ENCODE results near the gene ATF2.

The ATF2 gene

GRCh38 chr2:175164235-175164634, 3.8 kb downstream of the ATF2 start:
- Histone ChIP-seq H3K36me3 (ENCODE audit: insufficient read depth, insufficient read length, low read length) (peaks cover 14% of the 10 kb centered on the region), H3K4me1 (ENCODE audit: insufficient read depth, insufficient read length) (no peaks in the 10 kb centered on the region), H3K27me3 (ENCODE audit: insufficient read depth, insufficient read length) (no peaks in the 10 kb centered on the region), H3K4me3 (ENCODE audit: insufficient read length, low read depth) (no peak overlapping the region), H3K9ac (ENCODE audit: insufficient read length, low read depth) (no peak overlapping the region), H3K9me3 (ENCODE audit: insufficient read depth, low read length) (no peaks in the 10 kb centered on the region)
- no peak for TF ChIP-seq YY1 (IDR thresholded peaks at IDR 0.05; ENCODE audit: insufficient read depth, insufficient read length)
- no peak for TF ChIP-seq ZNF274 (IDR thresholded peaks at IDR 0.05; ENCODE audit: low read depth, low read length)
- no peak for TF ChIP-seq SUZ12 (IDR thresholded peaks at IDR 0.05; ENCODE audit: extremely low read depth, insufficient read depth, insufficient read length)
- DNase-seq (ENCODE audit: low read depth, low spot score), result no peak

GRCh38 chr2:175158894-175159293, 9.1 kb downstream of the ATF2 start:
- no peaks in the 10 kb centered on the region for H3K9me3 ChIP-seq (ENCODE audit: insufficient read depth, low read length)
- no peak overlapping the region for H3K4me3 ChIP-seq (ENCODE audit: insufficient read length, low read depth)
- TF ChIP-seq ZNF274 (IDR thresholded peaks at IDR 0.05; ENCODE audit: low read depth, low read length), result no peak
- no peak for TF ChIP-seq SUZ12 (IDR thresholded peaks at IDR 0.05; ENCODE audit: extremely low read depth, insufficient read depth, insufficient read length)
- TF ChIP-seq YY1 (IDR thresholded peaks at IDR 0.05; ENCODE audit: insufficient read depth, insufficient read length), result no peak
- DNase-seq (ENCODE audit: low read depth, low spot score), result no peak
- peaks cover 15% of the 10 kb centered on the region for H3K36me3 ChIP-seq (ENCODE audit: insufficient read depth, insufficient read length, low read length)
- no peaks in the 10 kb centered on the region for H3K4me1 ChIP-seq (ENCODE audit: insufficient read depth, insufficient read length)
- no peak overlapping the region for H3K9ac ChIP-seq (ENCODE audit: insufficient read length, low read depth)
- no peaks in the 10 kb centered on the region for H3K27me3 ChIP-seq (ENCODE audit: insufficient read depth, insufficient read length)

GRCh38 chr2:175156534-175156933, 11.5 kb downstream of the ATF2 start:
- no peaks in the 10 kb centered on the region for H3K27me3 ChIP-seq (ENCODE audit: insufficient read depth, insufficient read length)
- no peak for TF ChIP-seq YY1 (IDR thresholded peaks at IDR 0.05; ENCODE audit: insufficient read depth, insufficient read length)
- H3K9ac ChIP-seq (ENCODE audit: insufficient read length, low read depth), result no peak overlapping the region
- no peaks in the 10 kb centered on the region for H3K9me3 ChIP-seq (ENCODE audit: insufficient read depth, low read length)
- H3K4me3 ChIP-seq (ENCODE audit: insufficient read length, low read depth), result no peak overlapping the region
- peaks cover 15% of the 10 kb centered on the region for H3K36me3 ChIP-seq (ENCODE audit: insufficient read depth, insufficient read length, low read length)
- no peaks in the 10 kb centered on the region for H3K4me1 ChIP-seq (ENCODE audit: insufficient read depth, insufficient read length)
- DNase-seq (ENCODE audit: low read depth, low spot score), result no peak

GRCh38 chr2:175154661-175155082, 13.3 kb downstream of the ATF2 start:
- Histone ChIP-seq H3K27me3 (ENCODE audit: insufficient read depth, insufficient read length) (no peaks in the 10 kb centered on the region), H3K9ac (ENCODE audit: insufficient read length, low read depth) (no peak overlapping the region), H3K4me3 (ENCODE audit: insufficient read length, low read depth) (no peak overlapping the region), H3K9me3 (ENCODE audit: insufficient read depth, low read length) (no peaks in the 10 kb centered on the region), H3K4me1 (ENCODE audit: insufficient read depth, insufficient read length) (no peaks in the 10 kb centered on the region), H3K36me3 (ENCODE audit: insufficient read depth, insufficient read length, low read length) (peaks cover 28% of the 10 kb centered on the region)
- DNase-seq (ENCODE audit: low read depth, low spot score), result no peak
- no peak for TF ChIP-seq YY1 (IDR thresholded peaks at IDR 0.05; ENCODE audit: insufficient read depth, insufficient read length)
- TF ChIP-seq ZNF274 (IDR thresholded peaks at IDR 0.05; ENCODE audit: low read depth, low read length), result no peak
- no peak for TF ChIP-seq SUZ12 (IDR thresholded peaks at IDR 0.05; ENCODE audit: extremely low read depth, insufficient read depth, insufficient read length)

GRCh38 chr2:175152242-175152641, 15.8 kb downstream of the ATF2 start:
- Histone ChIP-seq H3K9me3 (ENCODE audit: insufficient read depth, low read length) (no peaks in the 10 kb centered on the region), H3K4me1 (ENCODE audit: insufficient read depth, insufficient read length) (no peaks in the 10 kb centered on the region), H3K4me3 (ENCODE audit: insufficient read length, low read depth) (no peak overlapping the region), H3K9ac (ENCODE audit: insufficient read length, low read depth) (no peak overlapping the region), H3K36me3 (ENCODE audit: insufficient read depth, insufficient read length, low read length) (peaks cover 41% of the 10 kb centered on the region), H3K27me3 (ENCODE audit: insufficient read depth, insufficient read length) (no peaks in the 10 kb centered on the region)
- no peak for DNase-seq (ENCODE audit: low read depth, low spot score)
- no peak for TF ChIP-seq YY1 (IDR thresholded peaks at IDR 0.05; ENCODE audit: insufficient read depth, insufficient read length)
- no peak for TF ChIP-seq ZNF274 (IDR thresholded peaks at IDR 0.05; ENCODE audit: low read depth, low read length)
- TF ChIP-seq SUZ12 (IDR thresholded peaks at IDR 0.05; ENCODE audit: extremely low read depth, insufficient read depth, insufficient read length), result no peak

- Histone ChIP-seq H3K9ac (ENCODE audit: insufficient read length, low read depth) (no peak overlapping the region), H3K27me3 (ENCODE audit: insufficient read depth, insufficient read length) (no peaks in the 10 kb centered on the region), H3K9me3 (ENCODE audit: insufficient read depth, low read length) (no peaks in the 10 kb centered on the region), H3K4me1 (ENCODE audit: insufficient read depth, insufficient read length) (no peaks in the 10 kb centered on the region), H3K36me3 (ENCODE audit: insufficient read depth, insufficient read length, low read length) (peaks cover 43% of the 10 kb centered on the region), H3K4me3 (ENCODE audit: insufficient read length, low read depth) (no peak overlapping the region)
- DNase-seq (ENCODE audit: low read depth, low spot score), result no peak
- no peak for TF ChIP-seq SUZ12 (IDR thresholded peaks at IDR 0.05; ENCODE audit: extremely low read depth, insufficient read depth, insufficient read length)
- no peak for TF ChIP-seq ZNF274 (IDR thresholded peaks at IDR 0.05; ENCODE audit: low read depth, low read length)
- TF ChIP-seq YY1 (IDR thresholded peaks at IDR 0.05; ENCODE audit: insufficient read depth, insufficient read length), result no peak
Measured at GRCh38 chr2:175151791-175152190, 16.2 kb downstream of the ATF2 start.

GRCh38 chr2:175147186-175147585, 20.8 kb downstream of the ATF2 start:
- Histone ChIP-seq H3K4me1 (ENCODE audit: insufficient read depth, insufficient read length) (no peaks in the 10 kb centered on the region), H3K36me3 (ENCODE audit: insufficient read depth, insufficient read length, low read length) (peaks cover 54% of the 10 kb centered on the region), H3K9ac (ENCODE audit: insufficient read length, low read depth) (no peak overlapping the region), H3K27me3 (ENCODE audit: insufficient read depth, insufficient read length) (no peaks in the 10 kb centered on the region), H3K9me3 (ENCODE audit: insufficient read depth, low read length) (no peaks in the 10 kb centered on the region), H3K4me3 (ENCODE audit: insufficient read length, low read depth) (no peak overlapping the region)
- TF ChIP-seq SUZ12 (IDR thresholded peaks at IDR 0.05; ENCODE audit: extremely low read depth, insufficient read depth, insufficient read length) (no peak), ZNF274 (IDR thresholded peaks at IDR 0.05; ENCODE audit: low read depth, low read length) (no peak), YY1 (IDR thresholded peaks at IDR 0.05; ENCODE audit: insufficient read depth, insufficient read length) (no peak)
- no peak for DNase-seq (ENCODE audit: low read depth, low spot score)

GRCh38 chr2:175143678-175144077, 24.3 kb downstream of the ATF2 start:
- peaks cover 43% of the 10 kb centered on the region for H3K36me3 ChIP-seq (ENCODE audit: insufficient read depth, insufficient read length, low read length)
- DNase-seq (ENCODE audit: low read depth, low spot score), result no peak
- TF ChIP-seq SUZ12 (IDR thresholded peaks at IDR 0.05; ENCODE audit: extremely low read depth, insufficient read depth, insufficient read length), result no peak
- TF ChIP-seq YY1 (IDR thresholded peaks at IDR 0.05; ENCODE audit: insufficient read depth, insufficient read length), result no peak
- no peak for TF ChIP-seq ZNF274 (IDR thresholded peaks at IDR 0.05; ENCODE audit: low read depth, low read length)

More at GRCh38 chr2:175143678-175144077, 24.3 kb downstream of the ATF2 start:
- Histone ChIP-seq H3K4me1 (ENCODE audit: insufficient read depth, insufficient read length) (no peaks in the 10 kb centered on the region), H3K27me3 (ENCODE audit: insufficient read depth, insufficient read length) (no peaks in the 10 kb centered on the region), H3K9me3 (ENCODE audit: insufficient read depth, low read length) (no peaks in the 10 kb centered on the region), H3K4me3 (ENCODE audit: insufficient read length, low read depth) (no peak overlapping the region), H3K9ac (ENCODE audit: insufficient read length, low read depth) (no peak overlapping the region)

Data from NT2/D1 (cell line).